H9 (cell line): ENCODE data around the gene PDE3A. TPM values are rescaled to one million over a fixed set of nuclear protein-coding genes. Genes with fewer than 3 reads are reported as not detected.
A peak's percentile ranks its signal among the peaks of the same experiment; 100 is the strongest.

Source experiments
- DNase-seq: peaks from one replicate; pipeline ENCODE4 v3.0.0-alpha.2; 2017
- H2AFZ ChIP-seq: one replicate; pipeline ENCODE4 v1.6.1; 2013; ENCODE audit warnings: mild to moderate bottlenecking, low read length, control low read depth, moderate library complexity
- H2AK5ac ChIP-seq: 2 replicates; pipeline ENCODE4 v1.6.1; 2013; ENCODE audit warnings: low read length, control low read depth, mixed read lengths; ENCODE audit not compliant: insufficient read length
- H2BK120ac ChIP-seq: one replicate; pipeline ENCODE4 v1.6.1; 2013; ENCODE audit warnings: low read depth, mild to moderate bottlenecking, low read length, control low read depth, inconsistent platforms; ENCODE audit not compliant: poor library complexity, severe bottlenecking
- H2BK12ac ChIP-seq: 2 replicates; pipeline ENCODE4 v1.6.1; 2013; ENCODE audit warnings: low read length, control low read depth, mixed read lengths, low read depth; ENCODE audit not compliant: insufficient read length
- H2BK15ac ChIP-seq: 2 replicates; pipeline ENCODE4 v1.6.1; 2013; ENCODE audit warnings: low read depth, low read length, control low read depth
- H2BK20ac ChIP-seq: one replicate; pipeline ENCODE4 v1.6.1; 2013; ENCODE audit warnings: low read depth, mild to moderate bottlenecking, low read length, control low read depth, inconsistent platforms; ENCODE audit not compliant: poor library complexity, severe bottlenecking
- H2BK5ac ChIP-seq: 2 replicates; pipeline ENCODE4 v1.6.1; 2013; ENCODE audit warnings: low read length, control low read depth, mixed read lengths; ENCODE audit not compliant: insufficient read length
- H3K14ac ChIP-seq: 2 replicates; pipeline ENCODE4 v1.6.1; 2013; ENCODE audit warnings: low read length, control low read depth; ENCODE audit not compliant: insufficient read depth
- H3K18ac ChIP-seq: 2 replicates; pipeline ENCODE4 v1.6.1; 2013; ENCODE audit warnings: low read depth, mild to moderate bottlenecking, mixed read lengths, low read length, control low read depth; ENCODE audit not compliant: insufficient read length
- H3K23ac ChIP-seq: 2 replicates; pipeline ENCODE4 v1.6.1; 2013; ENCODE audit warnings: low read length, control low read depth, mixed read lengths, low read depth; ENCODE audit not compliant: insufficient read length
- H3K23me2 ChIP-seq: 2 replicates; pipeline ENCODE4 v1.6.1; 2013; ENCODE audit warnings: low read depth, mild to moderate bottlenecking, mixed read lengths, low read length, control low read depth; ENCODE audit not compliant: insufficient read length, poor library complexity, severe bottlenecking
- H3K27ac ChIP-seq: 2 replicates; pipeline ENCODE4 v1.5.1; 2013; ENCODE audit warnings: low read length, control low read depth, mixed read lengths, low read depth; ENCODE audit not compliant: insufficient read length
- H3K27me3 ChIP-seq: 2 replicates; pipeline ENCODE4 v1.6.1; 2013; ENCODE audit warnings: low read length, control low read depth, inconsistent platforms; ENCODE audit not compliant: insufficient read depth
- H3K4ac ChIP-seq: 2 replicates; pipeline ENCODE4 v1.6.1; 2013; ENCODE audit warnings: low read depth, mild to moderate bottlenecking, control low read depth, inconsistent platforms, low read length, moderate library complexity
- H3K4me1 ChIP-seq: 2 replicates; pipeline ENCODE4 v1.6.1; 2013; ENCODE audit warnings: low read length, control low read depth, inconsistent platforms; ENCODE audit not compliant: insufficient read depth
- H3K4me2 ChIP-seq: 2 replicates; pipeline ENCODE4 v1.6.1; 2013; ENCODE audit warnings: low read length, control low read depth, mixed read lengths; ENCODE audit not compliant: insufficient read length, insufficient read depth
- H3K56ac ChIP-seq: 2 replicates; pipeline ENCODE4 v1.6.1; 2013; ENCODE audit warnings: low read depth, mild to moderate bottlenecking, mixed read lengths, low read length, control low read depth; ENCODE audit not compliant: insufficient read length
- H3K79me1 ChIP-seq: 2 replicates; pipeline ENCODE4 v1.6.1; 2013; ENCODE audit warnings: low read depth, mild to moderate bottlenecking, moderate library complexity, low read length, control low read depth, inconsistent platforms; ENCODE audit not compliant: insufficient read depth, poor library complexity, severe bottlenecking
- H3K79me2 ChIP-seq: 2 replicates; pipeline ENCODE4 v1.6.1; 2013; ENCODE audit warnings: low read length, control low read depth, inconsistent platforms; ENCODE audit not compliant: insufficient read depth
- H3K9ac ChIP-seq: 2 replicates; pipeline ENCODE4 v1.6.1; 2013; ENCODE audit warnings: low read length, control low read depth, mixed read lengths; ENCODE audit not compliant: insufficient read length; ENCODE audit errors: extremely low read depth
- H3K9me3 ChIP-seq: one replicate; pipeline ENCODE4 v1.6.1; 2013; ENCODE audit warnings: low read depth, low read length, inconsistent platforms; ENCODE audit not compliant: control insufficient read depth
- H3T11ph ChIP-seq: one replicate; pipeline ENCODE4 v1.6.1; 2013; ENCODE audit warnings: mild to moderate bottlenecking, low read length, control low read depth, inconsistent platforms
- H4K20me1 ChIP-seq: one replicate; pipeline ENCODE4 v1.6.1; 2013; ENCODE audit not compliant: control insufficient read depth, insufficient read length, insufficient read depth
- H4K5ac ChIP-seq: 2 replicates; pipeline ENCODE4 v1.6.1; 2013; ENCODE audit warnings: low read depth, mild to moderate bottlenecking, mixed read lengths, low read length, control low read depth; ENCODE audit not compliant: insufficient read length
- H4K8ac ChIP-seq: replicated peaks from 2 replicates; pipeline ENCODE4 v1.6.1; 2013; ENCODE audit warnings: low read length, control low read depth, mixed read lengths, low read depth; ENCODE audit not compliant: insufficient read length
- H4K91ac ChIP-seq: 2 replicates; pipeline ENCODE4 v1.6.1; 2013; ENCODE audit warnings: low read depth, mild to moderate bottlenecking, moderate library complexity, mixed read lengths, low read length, control low read depth; ENCODE audit not compliant: insufficient read length
- H3K27ac Mint-ChIP-seq, 3 experiments: 2 replicates in 2 of 3; 3 replicates in 1 of 3; pipeline ENCODE4 v1.8.0; 2020 to 2021; ENCODE audit warnings: mixed read lengths in 3 of 3, mild to moderate bottlenecking in 1 of 3, moderate library complexity in 1 of 3
- H3K27me3 Mint-ChIP-seq: 2 replicates; pipeline ENCODE4 v1.8.0; 2021; ENCODE audit warnings: low read depth, mild to moderate bottlenecking, moderate library complexity, mixed read lengths
- H3K36me3 Mint-ChIP-seq, 3 experiments: 2 replicates in 2 of 3; 3 replicates in 1 of 3; pipeline ENCODE4 v1.8.0; 2020 to 2021; ENCODE audit warnings: low read depth in 3 of 3, mixed read lengths in 3 of 3; ENCODE audit not compliant: insufficient read depth in 1 of 3
- H3K4me1 Mint-ChIP-seq, 2 experiments: 2 replicates each; pipeline ENCODE4 v1.8.0; 2020; ENCODE audit warnings: mixed read lengths in 2 of 2
- H3K4me3 Mint-ChIP-seq, 2 experiments: 2 replicates in 1 of 2; 3 replicates in 1 of 2; pipeline ENCODE4 v1.8.0; 2020 to 2021; ENCODE audit warnings: mild to moderate bottlenecking in 2 of 2, mixed read lengths in 2 of 2, moderate library complexity in 1 of 2
- H3K9me3 Mint-ChIP-seq, 2 experiments: 2 replicates in 1 of 2; 3 replicates in 1 of 2; pipeline ENCODE4 v1.8.0; 2020; ENCODE audit warnings: mild to moderate bottlenecking in 2 of 2, mixed read lengths in 2 of 2, moderate library complexity in 1 of 2
- CTCF ChIP-seq: fragments of 200-600 bp; sonication (generic); conservative IDR thresholded peaks from 3 replicates; pipeline ENCODE4 v1.8.0; 2021; ENCODE audit warnings: antibody characterized with exemption, mild to moderate bottlenecking
- WGBS: extraction: QIAGEN DNeasy Blood & Tissue Kit; methylation state at CpG from one replicate; pipeline ENCODE4 v1.1.7; 2013; ENCODE audit warnings: missing lambda C conversion rate, low lambda C conversion rate, mixed read lengths; ENCODE audit not compliant: insufficient read length; ENCODE audit errors: extremely low coverage; 5-methylcytosine and 5-hydroxymethylcytosine counted together
- total RNA-seq: library from RNA; stranded (reverse); gene quantifications from 2 replicates; pipeline ENCODE4 v1.2.1, GENCODE V29; 2021

The PDE3A gene
- total RNA-seq, 1 experiment from 2014 or later = 3.0 TPM

- Histone ChIP-seq H3T11ph (no peak overlapping the region), H3K79me1 (no peaks in the 10 kb centered on the region), H2BK5ac (no peak overlapping the region), H3K4me2 (no peak overlapping the region), H2BK15ac (no peak overlapping the region), H2BK12ac (no peak overlapping the region), H4K20me1 (no peaks in the 10 kb centered on the region), H3K9ac (no peak overlapping the region), H3K27me3 (no peaks in the 10 kb centered on the region), H3K27ac (no peak overlapping the region), H3K4ac (no peak overlapping the region), H4K91ac (no peak overlapping the region), H4K8ac (no peak overlapping the region), H3K79me2 (no peaks in the 10 kb centered on the region), H3K23me2 (no peaks in the 10 kb centered on the region), H3K9me3 (no peaks in the 10 kb centered on the region), H2AK5ac (no peak overlapping the region), H2AFZ (no peak overlapping the region), H3K23ac (no peak overlapping the region), H2BK20ac (no peak overlapping the region), H4K5ac (no peak overlapping the region), H3K4me1 (no peaks in the 10 kb centered on the region; the same call in 1 of the 2 replicates), H3K56ac (no peak overlapping the region), H2BK120ac (peak overlapping the region; percentile 23), H3K14ac (no peak overlapping the region), H3K18ac (no peak overlapping the region)
- Mint-ChIP-seq H3K9me3 (peaks cover 0 to 4% of the 10 kb centered on the region in 2 experiments; a peak in 1 of 5 replicates), H3K36me3 (no peaks in the 10 kb centered on the region; a peak in 1 of 7 replicates), H3K27me3 (no peaks in the 10 kb centered on the region), H3K4me1 (peaks cover 6 to 8% of the 10 kb centered on the region in 2 experiments), H3K4me3 (no peak overlapping the region), H3K27ac (peak overlapping the region in 1 of 3 experiments; percentile 79; a peak in 1 of 7 replicates)
- no peak for TF ChIP-seq CTCF
- no peak for DNase-seq
- WGBS = no CpG with 5 or more reads among the region's 2 CpGs
Measured at GRCh38 chr12:20482491-20483054, 114.2 kb downstream of the PDE3A start.
